HTR-8/SVneo (cell line): Measurements from ENCODE around the gene HECW1.
"Not testable (repeated sequence)": the region's sequence is repeated elsewhere in the genome, so short reads cannot be mapped to it uniquely, and the experiment has no call there.

Experiments
- DNase-seq: peaks from one replicate; pipeline ENCODE4 v3.0.0; 2011; ENCODE audit warnings: low spot score, mixed read lengths; ENCODE audit not compliant: insufficient read length
- FAIRE-seq: peaks from 2 replicates; lab custom pipeline; 2011; peaks lifted over from hg19 to GRCh38; lab: Jason Lieb, UNC

Gene HECW1

GRCh38 chr7:43112459-43112940, at the start of gene HECW1:
Gene HECW1, plus strand, starts transcription at chr7:43112647. Its CDS starts 131,259 bp downstream, at chr7:43243906.
- FAIRE-seq (no peak), DNase-seq (no peak)

GRCh38 chr7:43071604-43072003, 40.8 kb upstream of the HECW1 start:
- DNase-seq = no peak
- FAIRE-seq = no peak

GRCh38 chr7:43072530-43072929, 39.9 kb upstream of the HECW1 start:
- FAIRE-seq = no peak
- DNase-seq = no peak

GRCh38 chr7:43073811-43074210, 38.6 kb upstream of the HECW1 start:
- FAIRE-seq, DNase-seq: not testable (repeated sequence)

- no peak for DNase-seq
- FAIRE-seq = no peak
Observed at GRCh38 chr7:43076189-43076605, 36.2 kb upstream of the HECW1 start.

GRCh38 chr7:43076606-43077005, 35.8 kb upstream of the HECW1 start:
- FAIRE-seq (no peak), DNase-seq (no peak)

- DNase-seq (no peak), FAIRE-seq (no peak)
Observed at GRCh38 chr7:43077285-43077684, 35.2 kb upstream of the HECW1 start.

- DNase-seq (peak; percentile 10), FAIRE-seq (no peak)
Observed at GRCh38 chr7:43077732-43078391, 34.6 kb upstream of the HECW1 start.

GRCh38 chr7:43078794-43079193, 33.7 kb upstream of the HECW1 start:
- DNase-seq = no peak
- FAIRE-seq = no peak

GRCh38 chr7:43081603-43082002, 30.8 kb upstream of the HECW1 start:
- no peak for FAIRE-seq
- no peak for DNase-seq

GRCh38 chr7:43083106-43083505, 29.3 kb upstream of the HECW1 start:
- DNase-seq (no peak), FAIRE-seq (no peak)

- FAIRE-seq = no peak
- no peak for DNase-seq
Observed at GRCh38 chr7:43085017-43085416, 27.4 kb upstream of the HECW1 start.

GRCh38 chr7:43085992-43086391, 26.5 kb upstream of the HECW1 start:
- FAIRE-seq (no peak), DNase-seq (no peak)

- FAIRE-seq (no peak), DNase-seq (no peak)
Observed at GRCh38 chr7:43092819-43093218, 19.6 kb upstream of the HECW1 start.

- FAIRE-seq (no peak), DNase-seq (no peak)
Observed at GRCh38 chr7:43096875-43097274, 15.6 kb upstream of the HECW1 start.

GRCh38 chr7:43099750-43100149, 12.7 kb upstream of the HECW1 start:
- FAIRE-seq = no peak
- no peak for DNase-seq

GRCh38 chr7:43104874-43105520, 7.5 kb upstream of the HECW1 start:
- FAIRE-seq (no peak), DNase-seq (no peak)

- DNase-seq (no peak), FAIRE-seq (no peak)
Observed at GRCh38 chr7:43105521-43106120, 6.8 kb upstream of the HECW1 start.

- peak; percentile 51 for DNase-seq
Observed at GRCh38 chr7:43108255-43109011, 4.0 kb upstream of the HECW1 start.

GRCh38 chr7:43110791-43111535, 1.5 kb upstream of the HECW1 start:
- no peak for FAIRE-seq

More at GRCh38 chr7:43108255-43109011, 4.0 kb upstream of the HECW1 start:
- no peak for FAIRE-seq

More at GRCh38 chr7:43110791-43111535, 1.5 kb upstream of the HECW1 start:
- no peak for DNase-seq
